LNCaP clone FGC (cell line): ENCODE data around the gene DHDH.

Experiments used
- DNase-seq: peaks from one replicate; pipeline ENCODE4 v3.0.0-alpha.2; 2011; ENCODE audit warnings: low read depth
- H3K4me3 ChIP-seq: 2 replicates; pipeline ENCODE4 v1.5.1; 2011; ENCODE audit warnings: mild to moderate bottlenecking, low read depth, low read length, control low read depth
- TF ChIP-seq, protein P1 (sequence below): IDR thresholded peaks from 2 replicates; pipeline ENCODE4 v1.5.1; 2012; ENCODE audit warnings: mild to moderate bottlenecking; ENCODE audit not compliant: control insufficient read depth, insufficient read depth; ENCODE audit errors: extremely low read depth

The DHDH gene

DNA sequence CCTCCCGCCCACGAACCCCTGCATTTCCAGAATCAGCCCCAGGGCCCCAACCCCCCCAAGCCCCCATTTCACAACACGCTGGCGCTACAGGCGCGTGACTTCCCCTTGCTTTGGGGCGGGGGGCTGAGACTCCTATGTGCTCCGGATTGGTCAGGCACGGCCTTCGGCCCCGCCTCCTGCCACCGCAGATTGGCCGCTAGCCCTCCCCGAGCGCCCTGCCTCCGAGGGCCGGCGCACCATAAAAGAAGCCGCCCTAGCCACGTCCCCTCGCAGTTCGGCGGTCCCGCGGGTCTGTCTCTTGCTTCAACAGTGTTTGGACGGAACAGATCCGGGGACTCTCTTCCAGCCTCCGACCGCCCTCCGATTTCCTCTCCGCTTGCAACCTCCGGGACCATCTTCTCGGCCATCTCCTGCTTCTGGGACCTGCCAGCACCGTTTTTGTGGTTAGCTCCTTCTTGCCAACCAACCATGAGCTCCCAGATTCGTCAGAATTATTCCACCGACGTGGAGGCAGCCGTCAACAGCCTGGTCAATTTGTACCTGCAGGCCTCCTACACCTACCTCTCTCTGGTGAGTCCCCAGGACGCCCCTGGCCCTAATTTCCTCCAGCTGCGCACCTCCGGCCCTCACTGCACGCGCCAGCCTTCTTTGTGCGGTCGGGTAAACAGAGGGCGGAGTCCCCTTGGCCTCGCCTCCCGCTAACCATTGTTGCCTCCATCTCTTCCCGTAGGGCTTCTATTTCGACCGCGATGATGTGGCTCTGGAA lies 31.7 kb downstream of the DHDH start, which contains the start of gene FTL:
Gene FTL, plus strand, starts transcription at position 270 of the 766 bp plus-strand sequence. Its CDS starts 199 bp downstream, at position 469.
- peak within 1 kb of the TSS; percentile 71 for H3K4me3 ChIP-seq
- peak; percentile 61 for DNase-seq
- TF ChIP-seq, protein P1, sequence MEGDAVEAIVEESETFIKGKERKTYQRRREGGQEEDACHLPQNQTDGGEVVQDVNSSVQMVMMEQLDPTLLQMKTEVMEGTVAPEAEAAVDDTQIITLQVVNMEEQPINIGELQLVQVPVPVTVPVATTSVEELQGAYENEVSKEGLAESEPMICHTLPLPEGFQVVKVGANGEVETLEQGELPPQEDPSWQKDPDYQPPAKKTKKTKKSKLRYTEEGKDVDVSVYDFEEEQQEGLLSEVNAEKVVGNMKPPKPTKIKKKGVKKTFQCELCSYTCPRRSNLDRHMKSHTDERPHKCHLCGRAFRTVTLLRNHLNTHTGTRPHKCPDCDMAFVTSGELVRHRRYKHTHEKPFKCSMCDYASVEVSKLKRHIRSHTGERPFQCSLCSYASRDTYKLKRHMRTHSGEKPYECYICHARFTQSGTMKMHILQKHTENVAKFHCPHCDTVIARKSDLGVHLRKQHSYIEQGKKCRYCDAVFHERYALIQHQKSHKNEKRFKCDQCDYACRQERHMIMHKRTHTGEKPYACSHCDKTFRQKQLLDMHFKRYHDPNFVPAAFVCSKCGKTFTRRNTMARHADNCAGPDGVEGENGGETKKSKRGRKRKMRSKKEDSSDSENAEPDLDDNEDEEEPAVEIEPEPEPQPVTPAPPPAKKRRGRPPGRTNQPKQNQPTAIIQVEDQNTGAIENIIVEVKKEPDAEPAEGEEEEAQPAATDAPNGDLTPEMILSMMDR = no peak

DNA sequence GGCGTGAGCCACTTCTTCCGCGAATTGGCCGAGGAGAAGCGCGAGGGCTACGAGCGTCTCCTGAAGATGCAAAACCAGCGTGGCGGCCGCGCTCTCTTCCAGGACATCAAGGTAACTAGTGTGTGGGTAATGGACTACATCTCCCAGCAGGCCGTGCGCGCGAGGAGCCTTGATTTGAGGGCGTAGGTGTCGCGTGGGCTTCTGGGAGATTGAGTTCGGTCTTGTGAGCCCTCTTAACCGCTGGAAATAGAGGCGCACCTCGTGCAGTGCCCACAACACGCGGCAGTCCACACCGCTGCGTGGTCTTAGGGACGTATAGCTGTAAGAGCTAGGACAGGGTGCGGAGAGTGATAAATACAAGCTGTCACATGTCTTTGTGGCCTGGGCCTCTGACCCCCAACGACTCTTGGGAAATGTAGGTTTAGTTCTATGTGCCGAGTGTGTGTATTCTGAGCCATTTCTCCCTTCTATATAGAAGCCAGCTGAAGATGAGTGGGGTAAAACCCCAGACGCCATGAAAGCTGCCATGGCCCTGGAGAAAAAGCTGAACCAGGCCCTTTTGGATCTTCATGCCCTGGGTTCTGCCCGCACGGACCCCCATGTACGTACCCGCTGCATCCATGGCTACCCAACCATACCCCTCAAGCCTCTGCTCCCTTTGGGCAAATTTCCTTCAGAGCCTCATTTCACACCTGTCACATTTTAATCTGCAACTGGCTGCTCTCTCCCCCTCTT lies 32.5 kb downstream of the DHDH start:
- H3K4me3 ChIP-seq = peak overlapping the region; percentile 71
- peak; percentile 40 for DNase-seq
- TF ChIP-seq, protein P1 = no peak

DNA sequence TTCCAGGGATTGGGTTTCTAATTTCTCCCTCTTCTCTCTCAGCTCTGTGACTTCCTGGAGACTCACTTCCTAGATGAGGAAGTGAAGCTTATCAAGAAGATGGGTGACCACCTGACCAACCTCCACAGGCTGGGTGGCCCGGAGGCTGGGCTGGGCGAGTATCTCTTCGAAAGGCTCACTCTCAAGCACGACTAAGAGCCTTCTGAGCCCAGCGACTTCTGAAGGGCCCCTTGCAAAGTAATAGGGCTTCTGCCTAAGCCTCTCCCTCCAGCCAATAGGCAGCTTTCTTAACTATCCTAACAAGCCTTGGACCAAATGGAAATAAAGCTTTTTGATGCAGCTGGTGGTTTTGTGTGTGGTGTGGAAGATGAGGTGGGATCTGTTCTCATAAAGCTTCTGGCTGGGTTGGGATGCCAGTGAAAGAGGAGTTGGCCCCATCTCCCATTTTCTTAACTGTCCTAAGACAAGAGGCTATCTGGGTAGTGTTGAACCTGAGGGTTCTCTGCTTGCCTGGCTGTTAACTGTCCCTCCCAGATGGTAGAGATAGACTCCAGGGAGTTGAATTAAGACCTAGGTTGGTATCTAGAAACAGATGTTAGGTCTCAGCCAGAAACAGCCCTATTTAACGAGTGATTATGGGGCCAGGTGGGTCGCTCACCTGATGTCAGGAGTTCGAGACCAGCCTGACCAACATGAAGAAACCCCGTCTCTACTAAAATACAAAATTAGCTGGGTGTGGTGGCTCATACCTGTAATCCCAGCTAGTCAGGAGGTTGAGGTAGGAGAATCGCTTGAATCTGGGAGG lies 33.2 kb downstream of the DHDH start:
- H3K4me3 ChIP-seq = peak overlapping the region; percentile 71
- DNase-seq = no peak
- TF ChIP-seq, protein P1 = no peak

DNA sequence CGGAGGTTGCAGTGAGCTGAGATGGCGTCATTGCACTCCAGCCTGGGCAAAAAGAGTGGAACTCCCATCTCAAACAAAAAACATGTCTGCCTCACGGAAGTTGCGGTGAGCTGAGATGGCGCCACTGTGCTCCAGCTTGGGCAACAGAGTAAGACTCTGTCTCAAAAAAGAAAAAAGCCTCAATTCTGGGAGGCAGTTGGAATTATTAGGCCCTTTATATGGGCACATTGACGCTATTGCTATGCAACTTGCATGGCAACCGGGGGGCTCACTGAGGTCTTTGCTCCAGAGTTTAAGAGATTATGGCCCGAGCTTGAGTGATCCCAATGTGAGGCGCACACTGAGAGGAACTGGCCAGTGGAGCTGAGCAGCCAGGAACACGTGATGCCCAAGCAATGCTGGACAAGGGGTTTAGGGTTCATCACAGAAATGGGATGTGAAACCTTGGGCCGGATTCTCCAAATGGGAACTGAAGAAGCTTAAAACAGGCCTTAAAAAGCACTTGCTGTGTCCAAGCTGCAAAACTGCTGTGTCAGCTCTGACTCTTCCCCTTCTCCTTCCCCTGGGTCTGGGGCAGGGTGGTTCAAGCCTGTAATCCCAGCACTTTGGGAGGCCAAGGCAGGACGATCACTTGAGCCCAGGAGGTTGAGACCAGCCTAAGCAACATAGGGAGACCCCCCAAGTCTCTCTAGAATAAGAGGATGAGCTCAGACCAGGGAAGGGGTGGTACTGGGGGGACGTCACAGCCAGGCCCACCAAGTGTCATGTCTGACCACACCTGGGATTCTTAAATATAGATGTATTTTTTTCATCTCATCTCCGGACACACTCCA lies 34.1 kb downstream of the DHDH start:
- H3K4me3 ChIP-seq = no peak overlapping the region
- no peak for DNase-seq
- TF ChIP-seq, protein P1 = no peak

DNA sequence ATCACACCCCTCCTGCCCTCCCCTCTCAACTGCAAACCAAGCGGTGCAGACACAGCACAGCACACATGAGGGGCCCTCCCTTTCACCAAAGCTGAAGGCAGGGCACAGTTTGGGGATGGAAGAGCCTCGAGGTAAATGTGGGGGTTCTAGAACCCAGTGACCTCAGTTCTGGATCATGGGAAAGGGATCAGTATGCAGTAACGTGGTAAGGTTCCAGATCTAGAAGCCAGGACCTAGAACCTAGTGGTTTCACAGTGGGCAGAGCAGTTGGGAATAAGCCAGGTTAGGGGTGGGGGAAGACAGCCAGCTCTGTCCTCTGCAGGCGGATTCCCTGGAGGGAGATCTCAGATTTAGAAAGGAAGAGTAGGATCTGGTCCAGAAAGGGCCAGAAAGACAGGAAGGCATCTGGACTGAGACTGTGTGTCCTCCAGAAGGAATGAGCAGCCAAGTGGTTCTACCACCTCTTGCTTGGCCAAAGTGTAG lies 34.7 kb downstream of the DHDH start:
- H3K4me3 ChIP-seq = no peak overlapping the region
- TF ChIP-seq, protein P1 = no peak
- DNase-seq = no peak

DNA sequence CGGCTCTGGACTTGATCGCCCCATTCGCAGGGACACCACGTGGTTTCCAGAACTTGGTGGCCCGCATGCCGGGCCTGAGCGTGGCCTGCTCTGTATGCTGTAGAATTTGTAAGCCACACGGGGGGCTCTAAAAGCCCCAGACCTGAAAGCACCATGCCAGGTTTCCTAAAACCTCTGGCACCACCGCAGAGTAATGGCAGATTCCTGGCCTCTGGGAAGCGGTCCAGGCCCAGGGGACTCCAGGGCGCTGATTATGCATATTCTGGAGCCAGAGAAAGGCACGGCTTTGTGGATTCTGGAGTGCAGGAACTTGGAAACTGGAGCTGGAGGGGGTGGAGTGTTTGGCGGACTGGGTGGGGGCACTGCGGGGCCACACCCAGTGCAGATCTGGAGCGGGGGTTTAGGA lies 35.3 kb downstream of the DHDH start:
- DNase-seq = no peak
- no peak overlapping the region for H3K4me3 ChIP-seq
- TF ChIP-seq, protein P1 = no peak
